Measurements from ENCODE around the gene UCK2.

UCK2 gene

DNA sequence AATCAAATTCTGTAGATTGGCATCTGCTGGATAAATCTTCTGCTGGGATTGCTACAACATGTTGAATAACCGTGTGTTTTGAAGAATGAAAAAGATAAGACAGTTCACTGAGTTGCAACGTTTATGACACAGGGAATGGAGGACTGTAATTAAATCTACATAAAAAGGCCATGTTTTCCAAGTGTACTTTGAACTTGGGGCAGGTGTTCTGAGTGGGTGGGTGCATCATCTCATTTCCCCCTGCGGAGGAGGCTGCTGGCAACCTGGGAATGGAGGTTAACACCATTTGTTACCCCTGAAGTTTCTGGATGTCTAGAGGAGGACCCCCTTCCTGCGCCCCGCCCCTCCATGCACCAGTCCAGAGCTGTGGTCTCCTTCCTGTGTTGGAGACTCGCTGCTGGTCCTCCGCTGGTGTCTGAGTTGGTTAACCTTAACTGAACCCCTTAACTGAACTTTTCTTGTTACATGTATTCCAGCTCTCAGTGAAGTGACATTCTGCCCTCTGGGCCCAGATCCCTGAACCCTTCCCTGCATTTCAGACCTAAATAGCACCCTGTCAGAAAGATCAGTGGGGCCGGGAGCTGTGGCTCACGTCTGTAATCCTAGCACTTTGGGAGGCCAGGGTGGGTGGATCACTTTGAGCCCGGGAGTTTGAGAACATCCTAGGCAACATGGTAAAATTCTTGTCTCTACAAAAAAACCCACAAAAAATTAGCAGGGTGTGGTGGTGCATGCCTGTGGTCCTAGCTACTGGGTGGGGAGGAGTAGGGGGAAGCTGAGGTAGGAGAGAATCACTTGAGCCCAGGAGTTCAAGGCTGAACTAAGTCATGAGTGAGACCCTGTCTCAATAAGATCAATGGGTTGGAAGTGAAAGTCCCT, 31.8 kb downstream of the UCK2 start:
- no peak overlapping the region for H3K4me3 ChIP-seq (ENCODE audit: low read depth, low read length, poor library complexity, severe bottlenecking)
- H3F3A ChIP-seq (ENCODE audit: insufficient read depth, low read length) = no peaks in the 10 kb centered on the region
- H3K9me3 ChIP-seq (ENCODE audit: low read length) = no peaks in the 10 kb centered on the region
- H3K4me2 ChIP-seq (ENCODE audit: low read length) = no peak overlapping the region
- H3K27me3 ChIP-seq (ENCODE audit: insufficient read depth, low read length) = no peaks in the 10 kb centered on the region
- no peak overlapping the region for H3K9ac ChIP-seq (ENCODE audit: low read length)
- H3K9me2 ChIP-seq (ENCODE audit: low read depth, low read length) = no peaks in the 10 kb centered on the region
- H3K36me3 ChIP-seq (ENCODE audit: insufficient read depth, low read length) = no peaks in the 10 kb centered on the region
- no peak overlapping the region for H3K27ac ChIP-seq (ENCODE audit: low read depth, low read length, poor library complexity, severe bottlenecking)
- H2AFZ ChIP-seq (ENCODE audit: low read length) = no peak overlapping the region
- peaks cover 92% of the 10 kb centered on the region for H3K79me2 ChIP-seq (ENCODE audit: insufficient read depth, low read length)
- H3K4me1 ChIP-seq (ENCODE audit: insufficient read depth, low read length, severe bottlenecking) = peaks cover 42% of the 10 kb centered on the region
- no peaks in the 10 kb centered on the region for H4K20me1 ChIP-seq (ENCODE audit: insufficient read depth, low read length)
- TF ChIP-seq EZH2 (IDR thresholded peaks at IDR 0.05; ENCODE audit: borderline replicate concordance, low read length) (no peak), CTCF (IDR thresholded peaks at IDR 0.05; ENCODE audit: low read length) (no peak)

DNA sequence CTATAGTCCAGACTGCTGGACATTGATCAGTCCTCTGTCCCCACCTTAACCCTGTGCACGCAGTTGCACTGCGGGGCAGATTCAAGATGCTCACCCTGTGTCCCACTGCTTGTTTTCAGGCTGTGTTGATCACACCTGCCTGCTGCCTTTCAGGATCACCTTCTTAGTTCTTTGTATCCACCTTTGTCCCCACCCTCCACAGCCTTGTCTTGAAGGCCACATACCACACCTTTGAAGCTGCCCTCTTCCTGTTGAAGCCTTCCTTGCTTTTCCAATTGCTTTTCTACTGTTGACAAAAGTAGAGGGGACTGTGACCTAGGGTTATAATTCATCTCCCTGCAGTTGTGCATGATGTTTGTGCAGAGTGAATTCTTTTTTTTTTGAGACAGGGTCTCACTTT, 32.7 kb downstream of the UCK2 start:
- peaks cover 38% of the 10 kb centered on the region for H3K4me1 ChIP-seq (ENCODE audit: insufficient read depth, low read length, severe bottlenecking)
- no peaks in the 10 kb centered on the region for H4K20me1 ChIP-seq (ENCODE audit: insufficient read depth, low read length)
- no peak overlapping the region for H3K4me2 ChIP-seq (ENCODE audit: low read length)
- H3K79me2 ChIP-seq (ENCODE audit: insufficient read depth, low read length) = peaks cover 86% of the 10 kb centered on the region
- H3K27ac ChIP-seq (ENCODE audit: low read depth, low read length, poor library complexity, severe bottlenecking) = no peak overlapping the region
- TF ChIP-seq CTCF (IDR thresholded peaks at IDR 0.05; ENCODE audit: low read length) (no peak), EZH2 (IDR thresholded peaks at IDR 0.05; ENCODE audit: borderline replicate concordance, low read length) (no peak)
- H3K9me2 ChIP-seq (ENCODE audit: low read depth, low read length) = no peaks in the 10 kb centered on the region
- no peaks in the 10 kb centered on the region for H3K27me3 ChIP-seq (ENCODE audit: insufficient read depth, low read length)
- H3K4me3 ChIP-seq (ENCODE audit: low read depth, low read length, poor library complexity, severe bottlenecking) = no peak overlapping the region
- H3K9me3 ChIP-seq (ENCODE audit: low read length) = no peaks in the 10 kb centered on the region
- H3F3A ChIP-seq (ENCODE audit: insufficient read depth, low read length) = no peaks in the 10 kb centered on the region
- no peaks in the 10 kb centered on the region for H3K36me3 ChIP-seq (ENCODE audit: insufficient read depth, low read length)
- H2AFZ ChIP-seq (ENCODE audit: low read length) = no peak overlapping the region
- no peak overlapping the region for H3K9ac ChIP-seq (ENCODE audit: low read length)

GRCh38 chr1:165861911-165862310, 34.5 kb downstream of the UCK2 start:
- H3K9me3 ChIP-seq (ENCODE audit: low read length) = no peaks in the 10 kb centered on the region
- peaks cover 22% of the 10 kb centered on the region for H3K4me1 ChIP-seq (ENCODE audit: insufficient read depth, low read length, severe bottlenecking)
- H3F3A ChIP-seq (ENCODE audit: insufficient read depth, low read length) = no peaks in the 10 kb centered on the region
- no peak overlapping the region for H3K9ac ChIP-seq (ENCODE audit: low read length)
- peaks cover 5% of the 10 kb centered on the region; the same call in 1 of the 2 replicates for H3K36me3 ChIP-seq (ENCODE audit: insufficient read depth, low read length)
- no peaks in the 10 kb centered on the region for H3K9me2 ChIP-seq (ENCODE audit: low read depth, low read length)
- H3K27ac ChIP-seq (ENCODE audit: low read depth, low read length, poor library complexity, severe bottlenecking) = peak overlapping the region; percentile 59
- H3K79me2 ChIP-seq (ENCODE audit: insufficient read depth, low read length) = peaks cover 78% of the 10 kb centered on the region
- TF ChIP-seq EZH2 (IDR thresholded peaks at IDR 0.05; ENCODE audit: borderline replicate concordance, low read length) = no peak
- no peak for TF ChIP-seq CTCF (IDR thresholded peaks at IDR 0.05; ENCODE audit: low read length)
- no peak overlapping the region for H2AFZ ChIP-seq (ENCODE audit: low read length)
- H4K20me1 ChIP-seq (ENCODE audit: insufficient read depth, low read length) = no peaks in the 10 kb centered on the region
- no peaks in the 10 kb centered on the region for H3K27me3 ChIP-seq (ENCODE audit: insufficient read depth, low read length)
- H3K4me2 ChIP-seq (ENCODE audit: low read length) = peak overlapping the region; percentile 26; the same call in 1 of the 2 replicates
- H3K4me3 ChIP-seq (ENCODE audit: low read depth, low read length, poor library complexity, severe bottlenecking) = no peak overlapping the region
